HepG2 (cell line): ENCODE results near the gene HACL1. TPM values are rescaled to one million over a fixed set of nuclear protein-coding genes. Genes with fewer than 3 reads are reported as not detected.

Experiments
- ATAC-seq: fragments of 200-7000 bp; cut with Tn5 transposase; 3 replicates; pipeline ENCODE4 v1.9.1; 2020; ENCODE audit warnings: mild to moderate bottlenecking, moderate library complexity
- BruUV-seq: library from RNA; stranded (reverse); fragments of 400-500 nt; replicated peaks from 2 replicates; lab custom pipeline; 2021; lab: Mats Ljungman, UMichigan
- CTCF ChIA-PET: fragments of 300-600 bp; formaldehyde crosslinking; extraction: SDS; loops from one replicate; lab custom pipeline; 2021; ENCODE audit warnings: low total read pairs, inconsistent platforms, low intra/inter-chr PET ratio; lab: Yijun Ruan, JAX
- POLR2A ChIA-PET: fragments of 350-600 bp; sonication (Branson Sonifier 250); formaldehyde crosslinking; loops from one replicate; lab custom pipeline; 2020; ENCODE audit warnings: antibody characterized with exemption, inconsistent platforms; lab: Yijun Ruan, JAX
- DNase-seq: peaks from one replicate; pipeline ENCODE4 v3.0.0-alpha.2; 2015; ENCODE audit warnings: low spot score
- FAIRE-seq: peaks from 3 replicates; lab custom pipeline; 2011; peaks lifted over from hg19 to GRCh38; lab: Jason Lieb, UNC
- H2AFZ ChIP-seq: one replicate; pipeline ENCODE4 v1.6.1; 2011; ENCODE audit warnings: low read length, inconsistent platforms
- H3K27ac ChIP-seq: fragments of 300-600 bp; 3 replicates; pipeline ENCODE4 v1.8.0; 2011; ENCODE audit warnings: mixed run types, mild to moderate bottlenecking, mixed read lengths, low read length, inconsistent platforms; ENCODE audit not compliant: insufficient read depth; ENCODE audit errors: extremely low read length
- H3K27me3 ChIP-seq, 2 experiments: fragments of 200-600 bp in 1 of 2; 2 replicates in 1 of 2; 3 replicates in 1 of 2; pipeline versions ENCODE4 v1.6.0 to v1.8.0; 2011; ENCODE audit warnings: low read length in 2 of 2, mild to moderate bottlenecking in 2 of 2, moderate library complexity in 2 of 2, inconsistent platforms in 1 of 2; ENCODE audit not compliant: insufficient read depth in 2 of 2, control insufficient read depth in 1 of 2
- H3K36me3 ChIP-seq, 2 experiments: fragments of 200-600 bp in 1 of 2; replicated peaks in 1 of 2; 2 replicates in 1 of 2; 3 replicates in 1 of 2; pipeline versions ENCODE4 v1.5.1 to v1.8.0; 2011; ENCODE audit warnings: low read length in 2 of 2, inconsistent platforms in 1 of 2; ENCODE audit not compliant: insufficient read depth in 2 of 2, control insufficient read depth in 1 of 2
- H3K4me1 ChIP-seq: 2 replicates; pipeline ENCODE4 v1.5.1; 2012; ENCODE audit warnings: low read length, inconsistent platforms; ENCODE audit not compliant: insufficient read depth
- H3K4me2 ChIP-seq: 2 replicates; pipeline ENCODE4 v1.6.0; 2011; ENCODE audit warnings: low read depth, low read length, inconsistent platforms
- H3K4me3 ChIP-seq, 3 experiments: fragments of 200-600 bp in 1 of 3; sonication (generic), shearing (Covaris generic) in 1 of 3; replicated peaks in 1 of 3; 2 replicates each; pipeline ENCODE4 v1.5.1; 2011 to 2016; ENCODE audit warnings: low read length in 3 of 3, inconsistent platforms in 2 of 3, low read depth in 2 of 3, mild to moderate bottlenecking in 2 of 3, control low read depth in 1 of 3, mixed read lengths in 1 of 3; ENCODE audit not compliant: insufficient read depth in 1 of 3
- H3K79me2 ChIP-seq: one replicate; pipeline ENCODE4 v1.6.1; 2011; ENCODE audit warnings: low read length, inconsistent platforms; ENCODE audit not compliant: insufficient read depth
- H3K9ac ChIP-seq: 2 replicates; pipeline ENCODE4 v1.6.0; 2011; ENCODE audit warnings: mild to moderate bottlenecking, low read depth, low read length, inconsistent platforms; ENCODE audit not compliant: insufficient read depth
- H3K9me3 ChIP-seq: 2 replicates; pipeline ENCODE4 v1.5.1; 2012; ENCODE audit warnings: mild to moderate bottlenecking, low read length
- H4K20me1 ChIP-seq: 2 replicates; pipeline ENCODE4 v1.6.0; 2011; ENCODE audit warnings: inconsistent platforms, mild to moderate bottlenecking, low read length, moderate library complexity; ENCODE audit not compliant: insufficient read depth
- BRCA1 ChIP-seq: sonication (generic); formaldehyde crosslinking; IDR thresholded peaks from 2 replicates; pipeline ENCODE4 v1.4.0; 2020; ENCODE audit warnings: missing genetic modification reagents
- CC2D1A ChIP-seq: sonication (generic); formaldehyde crosslinking; IDR thresholded peaks from 2 replicates; pipeline ENCODE4 v1.8.1; 2023; ENCODE audit warnings: mild to moderate bottlenecking, missing genetic modification reagents
- HHEX ChIP-seq: IDR thresholded peaks from 2 replicates; pipeline ENCODE4 v1.6.1; 2016; ENCODE audit warnings: control low read depth
- MED1 ChIP-seq: sonication (generic); formaldehyde crosslinking; IDR thresholded peaks from 2 replicates; pipeline ENCODE4 v1.4.0; 2020; ENCODE audit warnings: missing genetic modification reagents
- MIER3 ChIP-seq: IDR thresholded peaks from 2 replicates; pipeline ENCODE4 v1.6.1; 2016; ENCODE audit warnings: missing compliant biosample characterization, borderline replicate concordance
- MXI1 ChIP-seq: IDR thresholded peaks from 3 replicates; pipeline ENCODE4 v1.6.1; 2012; ENCODE audit warnings: low read depth, low read length, inconsistent platforms, borderline replicate concordance
- NFKB2 ChIP-seq: sonication (generic); formaldehyde crosslinking; IDR thresholded peaks from 2 replicates; pipeline ENCODE4 v1.4.0; 2020; ENCODE audit warnings: missing genetic modification reagents, borderline replicate concordance
- NR2F1 ChIP-seq, 2 experiments: fragments of 450-650 bp in 1 of 2; formaldehyde crosslinking in 1 of 2; IDR thresholded peaks; 2 replicates each; pipeline versions ENCODE4 v1.5.0 to v1.6.1; 2016 to 2020; ENCODE audit warnings: mild to moderate bottlenecking in 1 of 2, missing compliant biosample characterization in 1 of 2, missing genetic modification reagents in 1 of 2, moderate library complexity in 1 of 2
- NR2F6 ChIP-seq, 2 experiments: IDR thresholded peaks; 2 replicates each; pipeline ENCODE4 v1.6.1; 2016; ENCODE audit warnings: antibody characterized with exemption in 1 of 2, mild to moderate bottlenecking in 1 of 2
- RXRB ChIP-seq: IDR thresholded peaks from 2 replicates; pipeline ENCODE4 v1.6.1; 2016; ENCODE audit warnings: borderline replicate concordance, missing genetic modification reagents, missing compliant biosample characterization
- SOX13 ChIP-seq, 3 experiments: fragments of 450-650 bp in 1 of 3; sonication (generic) in 1 of 3; formaldehyde crosslinking in 1 of 3; IDR thresholded peaks in 2 of 3; conservative IDR thresholded peaks in 1 of 3; 2 replicates each; pipeline versions ENCODE4 v1.5.0 to v1.6.1; 2016 to 2020; ENCODE audit warnings: antibody characterized with exemption in 1 of 3, mild to moderate bottlenecking in 1 of 3, missing compliant biosample characterization in 1 of 3, missing genetic modification reagents in 1 of 3, moderate library complexity in 1 of 3
- SRF ChIP-seq: IDR thresholded peaks from 2 replicates; pipeline ENCODE4 v1.6.1; 2011; ENCODE audit warnings: mild to moderate bottlenecking, low read depth, low read length, moderate library complexity
- ZNF282 ChIP-seq: fragments of 450-650 bp; IDR thresholded peaks from 2 replicates; pipeline ENCODE4 v1.6.1; 2018; ENCODE audit not compliant: partially characterized antibody
- ZNF792 ChIP-seq: IDR thresholded peaks from 2 replicates; pipeline ENCODE4 v1.6.1; 2016
- WGBS: methylation state at CpG from one replicate; pipeline ENCODE4 v1.1.6; 2017; ENCODE audit warnings: low lambda C conversion rate; 5-methylcytosine and 5-hydroxymethylcytosine counted together
- in situ Hi-C: cut with HindIII; loops from 2 replicates; pipeline ENCODE4 v1.10.0; 2017; ENCODE audit warnings: low pct_unique_long_range_greater_than_20kb; ENCODE audit not compliant: extremely low pct_ligation_motif_present
- intact Hi-C: fragments of 100-400 bp; cut with micrococcal nuclease; formaldehyde crosslinking; loops from one replicate; pipeline ENCODE4 v1.10.0; 2022; ENCODE audit not compliant: unreplicated experiment
- polyA plus RNA-seq, 8 experiments: library from polyadenylated mRNA; depleted of rRNA in 3 of 8; stranded (reverse) in 7 of 8; unstranded in 1 of 8; fragments of >200 nt; fragmentation: Illumina TruSeq in 4 of 8; extraction: Trizol in 4 of 8; gene quantifications; 2 replicates each; pipeline versions ENCODE4 v1.2.1 to v1.2.3, GENCODE V29; 2011 to 2016; ENCODE audit warnings: low read depth in 4 of 8, missing spikeins in 1 of 8, mixed read lengths in 1 of 8; ENCODE audit not compliant: insufficient read depth in 1 of 8
- total RNA-seq, 5 experiments: library from RNA; depleted of rRNA; stranded (reverse); fragments of >200 nt; fragmentation: Illumina TruSeq; extraction: Trizol; gene quantifications; 2 replicates each; pipeline ENCODE4 v1.2.3, GENCODE V29; 2016; ENCODE audit warnings: low read depth in 1 of 5
- TF ChIP-seq, protein P1 (sequence below): sonication (generic); formaldehyde crosslinking; IDR thresholded peaks from 2 replicates; pipeline ENCODE4 v1.4.0; 2020; ENCODE audit warnings: missing genetic modification reagents
- TF ChIP-seq, protein P2 (sequence below): sonication (generic); formaldehyde crosslinking; conservative IDR thresholded peaks from 2 replicates; pipeline ENCODE4 v1.4.0; 2020; ENCODE audit warnings: mild to moderate bottlenecking, missing genetic modification reagents, moderate library complexity
- TF ChIP-seq, protein P3 (sequence below): IDR thresholded peaks from 2 replicates; pipeline ENCODE4 v1.6.1; 2016
- TF ChIP-seq, protein P4 (sequence below): IDR thresholded peaks from 2 replicates; pipeline ENCODE4 v1.6.1; 2016; ENCODE audit warnings: low read depth

HACL1 gene
- total and polyA plus RNA-seq, 2 of the 13 experiments (the other 11 are each of a cell fraction or from before 2014, with no cell fraction given): 22.1 to 25.7 TPM

DNA sequence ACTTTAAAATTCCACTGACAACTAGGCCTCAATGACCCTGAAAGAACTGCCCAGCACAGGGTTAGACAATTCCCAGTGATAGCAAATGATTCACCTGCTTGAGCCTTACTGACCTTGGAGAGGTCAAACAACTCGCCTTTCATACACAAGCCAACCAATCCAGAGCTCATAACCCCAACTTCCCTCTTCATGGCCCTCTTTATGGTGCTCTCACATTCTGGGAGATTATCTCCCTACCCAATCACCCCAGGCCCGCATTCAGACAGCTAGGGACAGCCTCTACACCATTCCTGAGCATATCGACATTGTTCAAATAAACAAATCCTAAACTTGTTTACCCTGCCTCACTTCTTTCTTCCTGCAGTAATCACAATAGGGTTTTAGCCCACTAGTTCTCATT, 47.6 kb downstream of the HACL1 start:
- ChIA-PET POLR2A (interaction anchor here (0.6 to 0.9 kb wide), 3 partner anchors 48 to 348 kb away, joined by 3 read pairs; partner anchors contain the start of genes BTD, CAPN7 and METTL6), CTCF (no interaction called here)
- H3K27ac ChIP-seq: peak overlapping the region; percentile 46
- 13% methylated on average over 3 of the region's 3 CpGs for WGBS
- no peaks in the 10 kb centered on the region for H4K20me1 ChIP-seq
- H3K4me1 ChIP-seq: peaks cover 37% of the 10 kb centered on the region
- H3K27me3 ChIP-seq: no peaks in the 10 kb centered on the region
- intact Hi-C loops: loop anchor here (10.0 kb wide), 1 partner anchor 349 kb away; the partner anchor contains the start of gene CAPN7
- no peaks in the 10 kb centered on the region for H3K79me2 ChIP-seq
- H3K9me3 ChIP-seq: no peaks in the 10 kb centered on the region
- BruUV-seq: no TSS peak
- H3K4me2 ChIP-seq: peak overlapping the region; percentile 49
- DNase-seq: peak; percentile 55
- ATAC-seq: peak; percentile 94
- no peak overlapping the region for H2AFZ ChIP-seq
- in situ Hi-C loops: no loop called here
- FAIRE-seq: peak; percentile 52
- no peaks in the 10 kb centered on the region; a peak in 1 of 5 replicates for H3K36me3 ChIP-seq
- H3K9ac ChIP-seq: no peak overlapping the region
- H3K4me3 ChIP-seq: no peak overlapping the region
- no peak for TF ChIP-seq SRF
- no peak for TF ChIP-seq BRCA1 (CRISPR knock-in tag)
- TF ChIP-seq MED1 (CRISPR knock-in tag): peak; percentile 25; the same call in 1 of the 2 replicates
- no peak for TF ChIP-seq CC2D1A (CRISPR knock-in tag)
- 0 out of 2 replicates have a peak, but pooled peaks have one; percentile 42 for TF ChIP-seq MIER3 (CRISPR knock-in tag)
- 0 out of 4 replicates have a peak, but pooled peaks of 1 of the 2 experiments have one; percentile 23 for TF ChIP-seq NR2F1 (CRISPR knock-in tag; IDR thresholded peaks at IDR 0.05)
- no peak for TF ChIP-seq SOX13 (IDR thresholded peaks at IDR 0.05)
- TF ChIP-seq SOX13 (CRISPR knock-in tag; conservative IDR thresholded peaks at IDR 0.05 in 1 of 2, IDR thresholded peaks at IDR 0.05 in 1 of 2): peak in 1 of 2 experiments; percentile 43; a peak in 1 of 4 replicates
- TF ChIP-seq, protein P1, sequence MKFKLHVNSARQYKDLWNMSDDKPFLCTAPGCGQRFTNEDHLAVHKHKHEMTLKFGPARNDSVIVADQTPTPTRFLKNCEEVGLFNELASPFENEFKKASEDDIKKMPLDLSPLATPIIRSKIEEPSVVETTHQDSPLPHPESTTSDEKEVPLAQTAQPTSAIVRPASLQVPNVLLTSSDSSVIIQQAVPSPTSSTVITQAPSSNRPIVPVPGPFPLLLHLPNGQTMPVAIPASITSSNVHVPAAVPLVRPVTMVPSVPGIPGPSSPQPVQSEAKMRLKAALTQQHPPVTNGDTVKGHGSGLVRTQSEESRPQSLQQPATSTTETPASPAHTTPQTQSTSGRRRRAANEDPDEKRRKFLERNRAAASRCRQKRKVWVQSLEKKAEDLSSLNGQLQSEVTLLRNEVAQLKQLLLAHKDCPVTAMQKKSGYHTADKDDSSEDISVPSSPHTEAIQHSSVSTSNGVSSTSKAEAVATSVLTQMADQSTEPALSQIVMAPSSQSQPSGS (CRISPR knock-in tag): no peak
- TF ChIP-seq MXI1: no peak
- TF ChIP-seq, protein P2, sequence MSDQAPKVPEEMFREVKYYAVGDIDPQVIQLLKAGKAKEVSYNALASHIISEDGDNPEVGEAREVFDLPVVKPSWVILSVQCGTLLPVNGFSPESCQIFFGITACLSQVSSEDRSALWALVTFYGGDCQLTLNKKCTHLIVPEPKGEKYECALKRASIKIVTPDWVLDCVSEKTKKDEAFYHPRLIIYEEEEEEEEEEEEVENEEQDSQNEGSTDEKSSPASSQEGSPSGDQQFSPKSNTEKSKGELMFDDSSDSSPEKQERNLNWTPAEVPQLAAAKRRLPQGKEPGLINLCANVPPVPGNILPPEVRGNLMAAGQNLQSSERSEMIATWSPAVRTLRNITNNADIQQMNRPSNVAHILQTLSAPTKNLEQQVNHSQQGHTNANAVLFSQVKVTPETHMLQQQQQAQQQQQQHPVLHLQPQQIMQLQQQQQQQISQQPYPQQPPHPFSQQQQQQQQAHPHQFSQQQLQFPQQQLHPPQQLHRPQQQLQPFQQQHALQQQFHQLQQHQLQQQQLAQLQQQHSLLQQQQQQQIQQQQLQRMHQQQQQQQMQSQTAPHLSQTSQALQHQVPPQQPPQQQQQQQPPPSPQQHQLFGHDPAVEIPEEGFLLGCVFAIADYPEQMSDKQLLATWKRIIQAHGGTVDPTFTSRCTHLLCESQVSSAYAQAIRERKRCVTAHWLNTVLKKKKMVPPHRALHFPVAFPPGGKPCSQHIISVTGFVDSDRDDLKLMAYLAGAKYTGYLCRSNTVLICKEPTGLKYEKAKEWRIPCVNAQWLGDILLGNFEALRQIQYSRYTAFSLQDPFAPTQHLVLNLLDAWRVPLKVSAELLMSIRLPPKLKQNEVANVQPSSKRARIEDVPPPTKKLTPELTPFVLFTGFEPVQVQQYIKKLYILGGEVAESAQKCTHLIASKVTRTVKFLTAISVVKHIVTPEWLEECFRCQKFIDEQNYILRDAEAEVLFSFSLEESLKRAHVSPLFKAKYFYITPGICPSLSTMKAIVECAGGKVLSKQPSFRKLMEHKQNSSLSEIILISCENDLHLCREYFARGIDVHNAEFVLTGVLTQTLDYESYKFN (CRISPR knock-in tag): 0 out of 2 replicates have a peak, but pooled peaks have one; percentile 31
- no peak for TF ChIP-seq NFKB2 (CRISPR knock-in tag)
- TF ChIP-seq, protein P3, sequence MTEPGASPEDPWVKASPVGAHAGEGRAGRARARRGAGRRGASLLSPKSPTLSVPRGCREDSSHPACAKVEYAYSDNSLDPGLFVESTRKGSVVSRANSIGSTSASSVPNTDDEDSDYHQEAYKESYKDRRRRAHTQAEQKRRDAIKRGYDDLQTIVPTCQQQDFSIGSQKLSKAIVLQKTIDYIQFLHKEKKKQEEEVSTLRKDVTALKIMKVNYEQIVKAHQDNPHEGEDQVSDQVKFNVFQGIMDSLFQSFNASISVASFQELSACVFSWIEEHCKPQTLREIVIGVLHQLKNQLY: no peak
- TF ChIP-seq, protein P4, sequence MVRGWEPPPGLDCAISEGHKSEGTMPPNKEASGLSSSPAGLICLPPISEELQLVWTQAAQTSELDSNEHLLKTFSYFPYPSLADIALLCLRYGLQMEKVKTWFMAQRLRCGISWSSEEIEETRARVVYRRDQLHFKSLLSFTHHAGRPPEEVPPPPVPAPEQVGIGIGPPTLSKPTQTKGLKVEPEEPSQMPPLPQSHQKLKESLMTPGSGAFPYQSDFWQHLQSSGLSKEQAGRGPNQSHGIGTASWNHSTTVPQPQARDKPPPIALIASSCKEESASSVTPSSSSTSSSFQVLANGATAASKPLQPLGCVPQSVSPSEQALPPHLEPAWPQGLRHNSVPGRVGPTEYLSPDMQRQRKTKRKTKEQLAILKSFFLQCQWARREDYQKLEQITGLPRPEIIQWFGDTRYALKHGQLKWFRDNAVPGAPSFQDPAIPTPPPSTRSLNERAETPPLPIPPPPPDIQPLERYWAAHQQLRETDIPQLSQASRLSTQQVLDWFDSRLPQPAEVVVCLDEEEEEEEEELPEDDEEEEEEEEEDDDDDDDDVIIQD (CRISPR knock-in tag): peak; percentile 56; the same call in 1 of the 2 replicates
- TF ChIP-seq RXRB (CRISPR knock-in tag): peak; percentile 65; the same call in 1 of the 2 replicates
- TF ChIP-seq NR2F6 (IDR thresholded peaks at IDR 0.05): peak; percentile 57
- peak; percentile 70; the same call in 1 of the 2 replicates for TF ChIP-seq NR2F6 (CRISPR knock-in tag; IDR thresholded peaks at IDR 0.05)
- no peak for TF ChIP-seq ZNF282
- TF ChIP-seq HHEX (CRISPR knock-in tag): 0 out of 2 replicates have a peak, but pooled peaks have one; percentile 27
- TF ChIP-seq ZNF792: no peak
